Activated naive CD8-positive, alpha-beta T cell treated with anti-CD3 and anti-CD28 coated beads for 36 hours (primary cell): ENCODE results near the gene F8A1. TPM values are rescaled to one million over a fixed set of nuclear protein-coding genes. Genes with fewer than 3 reads are reported as not detected.
"Not testable (repeated sequence)": the region's sequence is repeated elsewhere in the genome, so short reads cannot be mapped to it uniquely, and the experiment has no call there.

Experiments
- DNase-seq: peaks from one replicate; pipeline ENCODE4 v3.0.0; 2021
- H3K27ac Mint-ChIP-seq: one replicate; pipeline ENCODE4 v1.8.0; 2022; ENCODE audit warnings: mild to moderate bottlenecking, moderate library complexity, mixed read lengths
- H3K27me3 Mint-ChIP-seq: one replicate; pipeline ENCODE4 v1.8.0; 2022; ENCODE audit warnings: mild to moderate bottlenecking, mixed read lengths
- H3K36me3 Mint-ChIP-seq: one replicate; pipeline ENCODE4 v1.8.0; 2021; ENCODE audit warnings: mild to moderate bottlenecking, mixed read lengths
- H3K4me1 Mint-ChIP-seq: one replicate; pipeline ENCODE4 v1.8.0; 2021; ENCODE audit warnings: mixed read lengths
- H3K4me3 Mint-ChIP-seq: one replicate; pipeline ENCODE4 v1.8.0; 2022; ENCODE audit warnings: mild to moderate bottlenecking, moderate library complexity, mixed read lengths
- H3K9me3 Mint-ChIP-seq: one replicate; pipeline ENCODE4 v1.8.0; 2022; ENCODE audit warnings: mixed read lengths
- total RNA-seq, 2 experiments: library from RNA; stranded (reverse); gene quantifications; one replicate each; pipeline ENCODE4 v1.2.3, GENCODE V29; 2021

Gene F8A1
- 10 to 100 TPM; 39.3 to 39.4 TPM for total RNA-seq

- not testable (repeated sequence) for H3K27ac Mint-ChIP-seq, H3K4me1 Mint-ChIP-seq, H3K27me3 Mint-ChIP-seq, DNase-seq, H3K4me3 Mint-ChIP-seq, H3K9me3 Mint-ChIP-seq, H3K36me3 Mint-ChIP-seq
Measured at GRCh38 chrX:154886069-154886788, at the start of gene F8A1. Gene F8A1 (plus strand): TSS chrX:154886355. CDS start chrX:154886375, 20 bp downstream.

GRCh38 chrX:154840856-154841255 lies 45.3 kb upstream of the F8A1 start:
- Mint-ChIP-seq H3K9me3 (no peaks in the 10 kb centered on the region), H3K27ac (no peak overlapping the region), H3K27me3 (no peaks in the 10 kb centered on the region), H3K4me3 (no peak overlapping the region), H3K36me3 (no peaks in the 10 kb centered on the region), H3K4me1 (no peaks in the 10 kb centered on the region)
- no peak for DNase-seq

- Mint-ChIP-seq H3K4me3 (no peak overlapping the region), H3K27ac (no peak overlapping the region), H3K36me3 (peaks cover 3% of the 10 kb centered on the region), H3K27me3 (no peaks in the 10 kb centered on the region), H3K4me1 (no peaks in the 10 kb centered on the region), H3K9me3 (no peaks in the 10 kb centered on the region)
- DNase-seq = no peak
Measured at GRCh38 chrX:154850957-154851611, 35.1 kb upstream of the F8A1 start.

- Mint-ChIP-seq H3K27me3 (no peaks in the 10 kb centered on the region), H3K4me3 (no peak overlapping the region), H3K9me3 (no peaks in the 10 kb centered on the region), H3K27ac (no peak overlapping the region), H3K36me3 (peaks cover 4% of the 10 kb centered on the region), H3K4me1 (no peaks in the 10 kb centered on the region)
- DNase-seq = no peak
Measured at GRCh38 chrX:154855256-154855655, 30.9 kb upstream of the F8A1 start.

GRCh38 chrX:154868522-154868921 lies 17.6 kb upstream of the F8A1 start:
- not testable (repeated sequence) for H3K36me3 Mint-ChIP-seq, H3K4me3 Mint-ChIP-seq, H3K27ac Mint-ChIP-seq, DNase-seq, H3K27me3 Mint-ChIP-seq, H3K4me1 Mint-ChIP-seq
- H3K9me3 Mint-ChIP-seq = peaks cover 13% of the 10 kb centered on the region

GRCh38 chrX:154873329-154873728 lies 12.8 kb upstream of the F8A1 start:
- peaks cover 10% of the 10 kb centered on the region for H3K9me3 Mint-ChIP-seq
- no peaks in the 10 kb centered on the region for H3K4me1 Mint-ChIP-seq
- H3K27me3 Mint-ChIP-seq = no peaks in the 10 kb centered on the region
- no peak overlapping the region for H3K4me3 Mint-ChIP-seq
- peaks cover 2% of the 10 kb centered on the region for H3K36me3 Mint-ChIP-seq
- no peak for DNase-seq
- H3K27ac Mint-ChIP-seq = no peak overlapping the region

- H3K9me3 Mint-ChIP-seq, H3K36me3 Mint-ChIP-seq, H3K4me1 Mint-ChIP-seq, H3K27ac Mint-ChIP-seq, DNase-seq, H3K4me3 Mint-ChIP-seq, H3K27me3 Mint-ChIP-seq: not testable (repeated sequence)
Measured at GRCh38 chrX:154884069-154884468, 2.1 kb upstream of the F8A1 start.

GRCh38 chrX:154885057-154885456 lies 1.1 kb upstream of the F8A1 start:
- H3K36me3 Mint-ChIP-seq, DNase-seq, H3K4me3 Mint-ChIP-seq: not testable (repeated sequence)

GRCh38 chrX:154885549-154885948 lies 606 bp upstream of the F8A1 start:
- not testable (repeated sequence) for DNase-seq

More at GRCh38 chrX:154885057-154885456, 1.1 kb upstream of the F8A1 start:
- not testable (repeated sequence) for H3K9me3 Mint-ChIP-seq, H3K27ac Mint-ChIP-seq, H3K4me1 Mint-ChIP-seq, H3K27me3 Mint-ChIP-seq

GRCh38 chrX:154886789-154887221 lies 650 bp downstream of the F8A1 start:
- H3K27me3 Mint-ChIP-seq, H3K4me3 Mint-ChIP-seq, DNase-seq, H3K4me1 Mint-ChIP-seq, H3K36me3 Mint-ChIP-seq, H3K27ac Mint-ChIP-seq, H3K9me3 Mint-ChIP-seq: not testable (repeated sequence)

More at GRCh38 chrX:154885549-154885948, 606 bp upstream of the F8A1 start:
- H3K4me1 Mint-ChIP-seq, H3K36me3 Mint-ChIP-seq, H3K27ac Mint-ChIP-seq, H3K4me3 Mint-ChIP-seq, H3K9me3 Mint-ChIP-seq, H3K27me3 Mint-ChIP-seq: not testable (repeated sequence)

- no peaks in the 10 kb centered on the region for H3K27me3 Mint-ChIP-seq
- peaks cover 6% of the 10 kb centered on the region for H3K4me1 Mint-ChIP-seq
- H3K9me3 Mint-ChIP-seq = no peaks in the 10 kb centered on the region
- H3K36me3 Mint-ChIP-seq = peaks cover 4% of the 10 kb centered on the region
- H3K27ac Mint-ChIP-seq = no peak overlapping the region
- no peak for DNase-seq
- H3K4me3 Mint-ChIP-seq = no peak overlapping the region
Measured at GRCh38 chrX:154890990-154891639, 5.0 kb downstream of the F8A1 start.

GRCh38 chrX:154892296-154892695 lies 6.1 kb downstream of the F8A1 start:
- Mint-ChIP-seq H3K4me3 (no peak overlapping the region), H3K27me3 (no peaks in the 10 kb centered on the region), H3K36me3 (peaks cover 4% of the 10 kb centered on the region), H3K9me3 (no peaks in the 10 kb centered on the region), H3K4me1 (peaks cover 6% of the 10 kb centered on the region), H3K27ac (no peak overlapping the region)
- DNase-seq = no peak

GRCh38 chrX:154900323-154900722 lies 14.2 kb downstream of the F8A1 start:
- Mint-ChIP-seq H3K4me3 (no peak overlapping the region), H3K27ac (no peak overlapping the region), H3K9me3 (no peaks in the 10 kb centered on the region), H3K36me3 (no peaks in the 10 kb centered on the region), H3K4me1 (no peaks in the 10 kb centered on the region), H3K27me3 (peaks cover 13% of the 10 kb centered on the region)
- no peak for DNase-seq

GRCh38 chrX:154902408-154902807 lies 16.3 kb downstream of the F8A1 start:
- Mint-ChIP-seq H3K36me3 (no peaks in the 10 kb centered on the region), H3K27me3 (peaks cover 13% of the 10 kb centered on the region), H3K4me1 (no peaks in the 10 kb centered on the region), H3K4me3 (no peak overlapping the region), H3K9me3 (no peaks in the 10 kb centered on the region), H3K27ac (no peak overlapping the region)
- DNase-seq = no peak

- Mint-ChIP-seq H3K27me3 (peaks cover 4% of the 10 kb centered on the region), H3K9me3 (no peaks in the 10 kb centered on the region), H3K4me3 (no peak overlapping the region), H3K36me3 (no peaks in the 10 kb centered on the region), H3K4me1 (no peaks in the 10 kb centered on the region), H3K27ac (no peak overlapping the region)
- DNase-seq = no peak
Measured at GRCh38 chrX:154908821-154909220, 22.7 kb downstream of the F8A1 start.
